ENCODE data around the gene MUC2. TPM values are rescaled to one million over a fixed set of nuclear protein-coding genes. Genes with fewer than 3 reads are reported as not detected.
A peak's percentile ranks its signal among the peaks of the same experiment; 100 is the strongest.

The MUC2 gene
- total and polyA plus RNA-seq, 9 of the 15 experiments (the other 6 are each of a cell fraction or from before 2014, with no cell fraction given): under 0.01 to 0.18 TPM; not detected in 7

DNA sequence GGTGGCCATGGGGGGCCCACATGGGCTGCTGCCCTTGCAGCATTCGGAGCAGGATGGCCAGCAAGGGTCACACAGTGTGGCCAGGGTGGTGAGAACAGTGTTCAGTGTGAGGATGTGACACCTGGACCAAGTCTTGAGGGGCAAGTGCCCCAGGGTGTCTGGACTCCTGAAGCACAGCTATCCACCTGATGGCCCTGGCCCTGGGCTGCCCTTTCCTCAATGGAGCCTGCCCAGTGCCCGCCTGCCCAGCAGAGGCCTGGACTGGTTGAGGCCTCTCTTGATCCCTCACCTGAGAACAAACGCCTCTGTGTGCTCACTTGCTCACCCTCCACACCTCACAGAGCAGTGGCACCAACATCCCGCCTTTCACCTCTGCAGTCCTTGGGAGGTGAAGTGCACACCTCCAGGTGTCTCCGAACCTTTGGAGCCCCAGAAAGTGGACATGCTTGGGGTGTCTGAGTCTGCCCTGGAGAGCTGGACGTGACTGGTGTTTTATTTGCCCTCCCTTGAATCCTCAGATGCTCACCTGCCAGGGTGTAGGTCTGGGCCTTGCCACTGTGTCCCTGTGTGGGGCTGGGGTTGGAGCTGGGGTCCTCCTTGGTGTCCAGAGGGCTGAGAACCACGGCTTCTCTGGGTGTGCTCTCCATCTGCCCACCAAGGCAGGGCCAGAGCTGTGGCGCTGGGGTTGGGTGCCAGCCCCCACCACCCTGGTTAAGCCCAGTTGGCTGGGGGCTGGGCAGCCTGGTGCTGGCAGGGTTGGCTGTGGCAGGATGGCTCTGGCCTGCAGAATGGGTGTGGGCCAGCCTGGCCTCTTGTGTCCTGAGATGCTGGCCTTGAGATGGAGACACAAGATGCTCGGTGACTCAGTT is 3.8 kb upstream of the MUC2 start:
- BruUV-seq (replicated peaks): no TSS peak
- no peak for DNase-seq (ENCODE audit: extremely low read depth in 1 of 4, low spot score in 3 of 4)

More for the DNA sequence above, 3.8 kb upstream of the MUC2 start:
- H3K9ac ChIP-seq (ENCODE audit: insufficient read depth in 1 of 2, low read depth in 2 of 2, low read length in 2 of 2): peak overlapping the region in 1 of 2 experiments; percentile 35; a peak in 1 of 4 replicates
- H3K9me1 ChIP-seq (ENCODE audit: control insufficient read depth, insufficient read depth, low read length): no peaks in the 10 kb centered on the region
- in situ Hi-C loops (cut with MboI): no loop called here
- H3K4me3 ChIP-seq: no peak overlapping the region
- ChIA-PET POLR2A (no interaction called here), CTCF (ENCODE audit: low intra/inter-chr PET ratio) (no interaction called here)
- peaks cover 0 to 19% of the 10 kb centered on the region in 2 experiments; a peak in 3 of 5 replicates for H3K4me1 ChIP-seq (replicated peaks in 1 of 2; ENCODE audit: control insufficient read depth in 2 of 2, insufficient read depth in 2 of 2, low read length in 2 of 2)
- intact Hi-C loops (cut with micrococcal nuclease): no loop called here
- H3K9me3 ChIP-seq (replicated peaks; ENCODE audit: control insufficient read depth, insufficient read depth, low read depth, low read length): no peaks in the 10 kb centered on the region
- peaks cover 3 to 25% of the 10 kb centered on the region in 2 experiments; a peak in 4 of 5 replicates for H3K27me3 ChIP-seq (ENCODE audit: control insufficient read depth in 2 of 2, insufficient read depth in 2 of 2, low read length in 2 of 2)
- no peak for FAIRE-seq
- no peak for TF ChIP-seq ZNF174 (CRISPR knock-in tag; IDR thresholded peaks at IDR 0.05)
- TF ChIP-seq TEAD1 (CRISPR knock-in tag; IDR thresholded peaks at IDR 0.05): no peak
- no peak for TF ChIP-seq XRCC5 (IDR thresholded peaks at IDR 0.05; ENCODE audit: low read depth, low read length)
- TF ChIP-seq, protein P1, sequence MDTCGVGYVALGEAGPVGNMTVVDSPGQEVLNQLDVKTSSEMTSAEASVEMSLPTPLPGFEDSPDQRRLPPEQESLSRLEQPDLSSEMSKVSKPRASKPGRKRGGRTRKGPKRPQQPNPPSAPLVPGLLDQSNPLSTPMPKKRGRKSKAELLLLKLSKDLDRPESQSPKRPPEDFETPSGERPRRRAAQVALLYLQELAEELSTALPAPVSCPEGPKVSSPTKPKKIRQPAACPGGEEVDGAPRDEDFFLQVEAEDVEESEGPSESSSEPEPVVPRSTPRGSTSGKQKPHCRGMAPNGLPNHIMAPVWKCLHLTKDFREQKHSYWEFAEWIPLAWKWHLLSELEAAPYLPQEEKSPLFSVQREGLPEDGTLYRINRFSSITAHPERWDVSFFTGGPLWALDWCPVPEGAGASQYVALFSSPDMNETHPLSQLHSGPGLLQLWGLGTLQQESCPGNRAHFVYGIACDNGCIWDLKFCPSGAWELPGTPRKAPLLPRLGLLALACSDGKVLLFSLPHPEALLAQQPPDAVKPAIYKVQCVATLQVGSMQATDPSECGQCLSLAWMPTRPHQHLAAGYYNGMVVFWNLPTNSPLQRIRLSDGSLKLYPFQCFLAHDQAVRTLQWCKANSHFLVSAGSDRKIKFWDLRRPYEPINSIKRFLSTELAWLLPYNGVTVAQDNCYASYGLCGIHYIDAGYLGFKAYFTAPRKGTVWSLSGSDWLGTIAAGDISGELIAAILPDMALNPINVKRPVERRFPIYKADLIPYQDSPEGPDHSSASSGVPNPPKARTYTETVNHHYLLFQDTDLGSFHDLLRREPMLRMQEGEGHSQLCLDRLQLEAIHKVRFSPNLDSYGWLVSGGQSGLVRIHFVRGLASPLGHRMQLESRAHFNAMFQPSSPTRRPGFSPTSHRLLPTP (IDR thresholded peaks at IDR 0.05; ENCODE audit: borderline replicate concordance, extremely low read depth, insufficient read length): no peak
- no peak for TF ChIP-seq EGR1 (conservative IDR thresholded peaks at IDR 0.05)
- no peak for TF ChIP-seq ZNF12 (CRISPR knock-in tag; IDR thresholded peaks at IDR 0.05)
- no peak for TF ChIP-seq ZNF668 (CRISPR knock-in tag; IDR thresholded peaks at IDR 0.05)
- TF ChIP-seq, protein P2, sequence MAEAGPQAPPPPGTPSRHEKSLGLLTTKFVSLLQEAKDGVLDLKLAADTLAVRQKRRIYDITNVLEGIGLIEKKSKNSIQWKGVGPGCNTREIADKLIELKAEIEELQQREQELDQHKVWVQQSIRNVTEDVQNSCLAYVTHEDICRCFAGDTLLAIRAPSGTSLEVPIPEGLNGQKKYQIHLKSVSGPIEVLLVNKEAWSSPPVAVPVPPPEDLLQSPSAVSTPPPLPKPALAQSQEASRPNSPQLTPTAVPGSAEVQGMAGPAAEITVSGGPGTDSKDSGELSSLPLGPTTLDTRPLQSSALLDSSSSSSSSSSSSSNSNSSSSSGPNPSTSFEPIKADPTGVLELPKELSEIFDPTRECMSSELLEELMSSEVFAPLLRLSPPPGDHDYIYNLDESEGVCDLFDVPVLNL (CRISPR knock-in tag; IDR thresholded peaks at IDR 0.05; ENCODE audit: low read depth): no peak
- TF ChIP-seq ZNF143 (CRISPR knock-in tag; IDR thresholded peaks at IDR 0.05): no peak
- no peak for TF ChIP-seq CBX5 (IDR thresholded peaks at IDR 0.05; ENCODE audit: borderline replicate concordance, low read depth)
- no peak for TF ChIP-seq RFX7 (CRISPR knock-in tag; IDR thresholded peaks at IDR 0.05)
- no peak for TF ChIP-seq FOXJ3 (CRISPR knock-in tag; IDR thresholded peaks at IDR 0.05)
- TF ChIP-seq, protein P3, sequence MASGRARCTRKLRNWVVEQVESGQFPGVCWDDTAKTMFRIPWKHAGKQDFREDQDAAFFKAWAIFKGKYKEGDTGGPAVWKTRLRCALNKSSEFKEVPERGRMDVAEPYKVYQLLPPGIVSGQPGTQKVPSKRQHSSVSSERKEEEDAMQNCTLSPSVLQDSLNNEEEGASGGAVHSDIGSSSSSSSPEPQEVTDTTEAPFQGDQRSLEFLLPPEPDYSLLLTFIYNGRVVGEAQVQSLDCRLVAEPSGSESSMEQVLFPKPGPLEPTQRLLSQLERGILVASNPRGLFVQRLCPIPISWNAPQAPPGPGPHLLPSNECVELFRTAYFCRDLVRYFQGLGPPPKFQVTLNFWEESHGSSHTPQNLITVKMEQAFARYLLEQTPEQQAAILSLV (tag; IDR thresholded peaks at IDR 0.05): no peak
- TF ChIP-seq SAP30 (IDR thresholded peaks at IDR 0.05; ENCODE audit: borderline replicate concordance, insufficient read depth, low read depth, low read length, poor library complexity, severe bottlenecking): no peak
- TF ChIP-seq SLC30A9 (CRISPR knock-in tag; IDR thresholded peaks at IDR 0.05): no peak
- TF ChIP-seq JUN (IDR thresholded peaks at IDR 0.05; ENCODE audit: borderline replicate concordance, low read depth, low read length): no peak
- no peak for TF ChIP-seq JUN (CRISPR knock-in tag; IDR thresholded peaks at IDR 0.05; ENCODE audit: borderline replicate concordance)
- H3K36me3 ChIP-seq (ENCODE audit: control insufficient read depth, insufficient read depth, low read length): no peaks in the 10 kb centered on the region
- WGBS (ENCODE audit: insufficient coverage, low coverage, missing lambda C conversion rate): 0% methylated on average over 9 of the region's 9 CpGs
- no peak overlapping the region for H2AFZ ChIP-seq (ENCODE audit: low read depth, low read length)
- peaks cover 8% of the 10 kb centered on the region; the same call in 1 of the 2 replicates for H4K20me1 ChIP-seq (replicated peaks; ENCODE audit: control insufficient read depth, insufficient read depth, low read length)
- no peak for ATAC-seq
- no peaks in the 10 kb centered on the region for H3K79me2 ChIP-seq (ENCODE audit: control insufficient read depth, insufficient read depth, low read length)
- no peak overlapping the region for H3K4me2 ChIP-seq (ENCODE audit: insufficient read depth, low read length)
- no peak overlapping the region for H3K27ac ChIP-seq (ENCODE audit: extremely low read depth, low read depth, low read length)
